IPS DF 6.9 (cell line): ENCODE measurements around the gene SPSB2.

ENCODE experiments used
- DNase-seq: peaks from one replicate; pipeline ENCODE4 v3.0.0-alpha.2; 2013; ENCODE audit warnings: low read depth, low spot score
- H3K27ac ChIP-seq: one replicate; pipeline ENCODE4 v1.5.1; 2013; ENCODE audit warnings: low read length, control low read depth
- H3K27me3 ChIP-seq: 2 replicates; pipeline ENCODE4 v1.6.1; 2013; ENCODE audit warnings: mild to moderate bottlenecking, low read length; ENCODE audit not compliant: control insufficient read depth, insufficient read depth
- H3K36me3 ChIP-seq: 2 replicates; pipeline ENCODE4 v1.6.1; 2013; ENCODE audit warnings: low read length; ENCODE audit not compliant: control insufficient read depth, insufficient read depth
- H3K4me1 ChIP-seq: 2 replicates; pipeline ENCODE4 v1.6.1; 2013; ENCODE audit warnings: low read length; ENCODE audit not compliant: control insufficient read depth, insufficient read depth
- H3K4me3 ChIP-seq: 2 replicates; pipeline ENCODE4 v1.5.1; 2013; ENCODE audit warnings: mild to moderate bottlenecking, low read length
- H3K9me3 ChIP-seq: 2 replicates; pipeline ENCODE4 v1.6.1; 2013; ENCODE audit warnings: low read length, inconsistent platforms; ENCODE audit not compliant: control insufficient read depth, insufficient read depth
- WGBS: extraction: QIAGEN DNeasy Blood & Tissue Kit; methylation state at CpG from one replicate; pipeline ENCODE4 v1.1.7; 2013; ENCODE audit warnings: mixed read lengths, missing lambda C conversion rate; ENCODE audit not compliant: insufficient read length, insufficient coverage; 5-methylcytosine and 5-hydroxymethylcytosine counted together

The SPSB2 gene

GRCh38 chr12:6873094-6874014 is at the start of gene SPSB2:
Gene SPSB2, minus strand, starts transcription at chr12:6873303. Its CDS starts 402 bp downstream, at chr12:6872901.
- Histone ChIP-seq H3K4me1 (peaks cover 4% of the 10 kb centered on the region), H3K4me3 (peak within 1 kb of the TSS; percentile 90; the same call in 1 of the 2 replicates), H3K27me3 (no peaks in the 10 kb centered on the region), H3K9me3 (no peaks in the 10 kb centered on the region), H3K27ac (no peak within 1 kb of the TSS), H3K36me3 (peaks cover 20% of the 10 kb centered on the region)
- no CpG with 5 or more reads among the region's 66 CpGs for WGBS
- peak; percentile 100 for DNase-seq

DNA sequence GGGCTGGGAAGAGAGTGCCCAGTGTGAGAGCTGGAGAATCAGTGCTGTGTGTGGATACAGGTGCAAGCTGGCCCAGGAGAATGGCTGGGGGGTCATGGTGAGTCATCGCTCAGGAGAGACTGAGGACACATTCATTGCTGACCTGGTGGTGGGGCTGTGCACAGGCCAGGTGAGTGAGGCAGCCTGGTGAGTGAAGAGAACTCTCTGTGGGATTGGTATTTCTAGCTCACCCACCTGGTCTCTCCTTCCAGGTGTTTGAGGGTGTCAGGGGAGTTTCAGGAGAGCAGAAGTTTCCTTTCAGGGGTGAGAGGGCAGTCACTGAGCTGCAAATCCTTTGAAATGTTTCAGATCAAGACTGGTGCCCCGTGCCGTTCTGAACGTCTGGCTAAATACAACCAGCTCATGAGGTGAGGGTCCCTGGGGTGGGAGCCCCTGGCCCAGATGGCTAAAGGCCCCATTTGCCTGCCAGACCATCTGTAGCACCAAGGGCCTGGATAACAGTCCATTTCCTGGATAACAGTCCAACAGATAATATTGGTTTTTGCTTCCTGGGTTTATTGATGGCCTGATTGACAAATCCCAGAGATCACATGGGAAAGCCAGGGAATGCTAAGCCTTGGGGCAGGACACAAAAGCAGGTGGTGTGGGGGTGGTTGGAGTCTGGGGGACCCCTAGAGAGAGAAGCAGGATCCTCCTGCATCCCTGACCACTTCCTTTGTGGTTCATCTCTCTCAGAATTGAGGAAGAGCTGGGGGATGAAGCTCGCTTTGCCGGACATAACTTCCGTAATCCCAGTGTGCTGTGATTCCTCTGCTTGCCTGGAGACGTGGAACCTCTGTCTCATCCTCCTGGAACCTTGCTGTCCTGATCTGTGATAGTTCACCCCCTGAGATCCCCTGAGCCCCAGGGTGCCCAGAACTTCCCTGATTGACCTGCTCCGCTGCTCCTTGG is 49.2 kb upstream of the SPSB2 start:
- Histone ChIP-seq H3K27me3 (no peaks in the 10 kb centered on the region), H3K4me3 (no peak overlapping the region), H3K36me3 (peaks cover 9% of the 10 kb centered on the region), H3K4me1 (0 out of 2 replicates have a peak, but pooled peaks cover 1% of the 10 kb centered on the region), H3K9me3 (no peaks in the 10 kb centered on the region), H3K27ac (no peak overlapping the region)
- DNase-seq = no peak
- WGBS = no CpG with 5 or more reads among the region's 9 CpGs

DNA sequence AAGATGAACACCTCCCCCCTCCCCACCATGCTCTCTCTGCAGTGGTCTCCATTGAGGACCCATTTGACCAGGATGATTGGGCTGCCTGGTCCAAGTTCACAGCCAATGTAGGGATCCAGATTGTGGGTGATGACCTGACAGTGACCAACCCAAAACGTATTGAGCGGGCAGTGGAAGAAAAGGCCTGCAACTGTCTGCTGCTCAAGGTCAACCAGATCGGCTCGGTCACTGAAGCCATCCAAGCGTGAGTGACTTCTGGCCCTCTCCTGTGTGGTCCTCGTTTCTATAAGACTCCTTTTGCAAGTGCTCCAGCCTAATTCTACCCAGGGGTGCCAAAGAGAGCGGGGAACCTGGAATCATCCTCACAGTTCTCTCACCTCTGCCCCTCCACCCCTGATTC is 48.4 kb upstream of the SPSB2 start:
- no peak overlapping the region for H3K4me3 ChIP-seq
- DNase-seq = no peak
- H3K27me3 ChIP-seq = no peaks in the 10 kb centered on the region
- no peaks in the 10 kb centered on the region for H3K9me3 ChIP-seq
- WGBS = no CpG with 5 or more reads among the region's 7 CpGs
- peaks cover 13% of the 10 kb centered on the region for H3K36me3 ChIP-seq
- no peak overlapping the region for H3K27ac ChIP-seq
- H3K4me1 ChIP-seq = 0 out of 2 replicates have a peak, but pooled peaks cover 1% of the 10 kb centered on the region

DNA sequence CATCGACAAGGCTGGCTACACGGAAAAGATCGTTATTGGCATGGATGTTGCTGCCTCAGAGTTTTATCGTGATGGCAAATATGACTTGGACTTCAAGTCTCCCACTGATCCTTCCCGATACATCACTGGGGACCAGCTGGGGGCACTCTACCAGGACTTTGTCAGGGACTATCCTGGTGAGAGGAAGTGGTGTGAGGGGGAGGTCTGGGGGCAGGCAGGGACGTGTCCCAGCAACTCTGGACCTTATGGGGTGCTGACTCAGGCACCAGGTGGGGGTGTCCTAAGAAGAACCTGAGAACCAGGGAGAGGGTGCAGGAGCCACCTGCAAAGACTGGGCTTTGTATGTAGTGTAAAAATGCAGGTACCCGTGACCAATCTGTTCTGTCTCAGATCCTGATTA is 46.5 kb upstream of the SPSB2 start:
- WGBS = no CpG with 5 or more reads among the region's 7 CpGs
- H3K9me3 ChIP-seq = no peaks in the 10 kb centered on the region
- DNase-seq = no peak
- no peak overlapping the region for H3K4me3 ChIP-seq
- peaks cover 20% of the 10 kb centered on the region for H3K36me3 ChIP-seq
- H3K4me1 ChIP-seq = 0 out of 2 replicates have a peak, but pooled peaks cover 1% of the 10 kb centered on the region
- H3K27ac ChIP-seq = no peak overlapping the region
- H3K27me3 ChIP-seq = no peaks in the 10 kb centered on the region

GRCh38 chr12:6917491-6918231 is 44.6 kb upstream of the SPSB2 start:
- H3K4me1 ChIP-seq = peaks cover 5% of the 10 kb centered on the region; the same call in 1 of the 2 replicates
- no peaks in the 10 kb centered on the region for H3K27me3 ChIP-seq
- no peak overlapping the region for H3K4me3 ChIP-seq
- no peak for DNase-seq
- peaks cover 20% of the 10 kb centered on the region for H3K36me3 ChIP-seq
- H3K9me3 ChIP-seq = no peaks in the 10 kb centered on the region
- WGBS = 100% methylated on average over 2 of the region's 14 CpGs
- no peak overlapping the region for H3K27ac ChIP-seq

GRCh38 chr12:6916426-6917200 is 43.5 kb upstream of the SPSB2 start:
- H3K27me3 ChIP-seq = no peaks in the 10 kb centered on the region
- no peaks in the 10 kb centered on the region for H3K9me3 ChIP-seq
- WGBS = no CpG with 5 or more reads among the region's 11 CpGs
- H3K4me1 ChIP-seq = peaks cover 5% of the 10 kb centered on the region; the same call in 1 of the 2 replicates
- peaks cover 16% of the 10 kb centered on the region for H3K36me3 ChIP-seq
- no peak overlapping the region for H3K4me3 ChIP-seq
- no peak overlapping the region for H3K27ac ChIP-seq
- no peak for DNase-seq

DNA sequence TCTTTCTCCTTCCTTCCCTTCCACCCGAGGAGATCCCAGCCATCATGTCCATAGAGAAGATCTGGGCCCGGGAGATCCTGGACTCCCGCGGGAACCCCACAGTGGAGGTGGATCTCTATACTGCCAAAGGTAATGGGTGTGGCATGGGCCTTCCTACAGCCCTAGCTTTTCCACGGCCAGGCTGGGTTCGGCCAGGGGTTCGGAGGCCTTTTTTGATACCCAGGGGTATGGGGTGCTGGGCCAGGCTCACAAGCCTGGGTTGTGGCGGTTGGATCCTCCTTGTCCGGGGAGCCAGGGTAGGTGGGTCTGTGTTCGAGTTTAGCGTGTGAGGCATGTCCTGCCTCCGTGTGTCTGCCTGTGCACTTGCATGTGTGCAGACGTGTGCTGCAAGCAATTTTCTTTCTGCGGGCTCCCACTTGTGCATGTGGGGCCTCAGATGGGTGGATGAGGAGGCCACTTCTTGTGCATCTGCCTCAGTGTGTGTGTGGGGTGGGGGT is 42.7 kb upstream of the SPSB2 start:
- H3K4me3 ChIP-seq = no peak overlapping the region

GRCh38 chr12:6914947-6915788 is 42.1 kb upstream of the SPSB2 start:
- DNase-seq = no peak
- peaks cover 13% of the 10 kb centered on the region for H3K36me3 ChIP-seq
- H3K9me3 ChIP-seq = no peaks in the 10 kb centered on the region
- no CpG with 5 or more reads among the region's 29 CpGs for WGBS
- peak overlapping the region; percentile 89 for H3K4me3 ChIP-seq
- H3K27me3 ChIP-seq = no peaks in the 10 kb centered on the region
- peaks cover 5% of the 10 kb centered on the region; the same call in 1 of the 2 replicates for H3K4me1 ChIP-seq
- no peak overlapping the region for H3K27ac ChIP-seq

More for the DNA sequence above, 42.7 kb upstream of the SPSB2 start:
- DNase-seq = no peak
- no peaks in the 10 kb centered on the region for H3K27me3 ChIP-seq
- no peaks in the 10 kb centered on the region for H3K9me3 ChIP-seq
- WGBS = no CpG with 5 or more reads among the region's 14 CpGs
- H3K36me3 ChIP-seq = peaks cover 13% of the 10 kb centered on the region
- H3K27ac ChIP-seq = no peak overlapping the region
- peaks cover 5% of the 10 kb centered on the region; the same call in 1 of the 2 replicates for H3K4me1 ChIP-seq
